Neuronal stem cell (in vitro differentiated cells): Measurements from ENCODE around the gene RNF214.
"Not testable (repeated sequence)": the region's sequence is repeated elsewhere in the genome, so short reads cannot be mapped to it uniquely, and the experiment has no call there.

ENCODE experiments used
- DNase-seq: peaks from one replicate; pipeline ENCODE4 v3.0.0-alpha.2; 2013; ENCODE audit warnings: low spot score
- H2AFZ ChIP-seq: one replicate; pipeline ENCODE4 v1.6.1; 2013; ENCODE audit warnings: mild to moderate bottlenecking, low read length, inconsistent platforms
- H2AK5ac ChIP-seq: 2 replicates; pipeline ENCODE4 v1.6.1; 2013; ENCODE audit warnings: low read depth, mild to moderate bottlenecking, inconsistent platforms, low read length, moderate library complexity, mixed read lengths
- H2BK120ac ChIP-seq: 2 replicates; pipeline ENCODE4 v1.6.1; 2013; ENCODE audit warnings: low read depth, mild to moderate bottlenecking, inconsistent platforms, low read length, moderate library complexity, mixed read lengths
- H2BK12ac ChIP-seq: one replicate; pipeline ENCODE4 v1.6.1; 2013; ENCODE audit warnings: low read length, inconsistent platforms
- H2BK15ac ChIP-seq: 2 replicates; pipeline ENCODE4 v1.6.1; 2013; ENCODE audit warnings: mild to moderate bottlenecking, low read length, inconsistent platforms, mixed read lengths
- H2BK5ac ChIP-seq: one replicate; pipeline ENCODE4 v1.6.1; 2013; ENCODE audit warnings: inconsistent platforms, mild to moderate bottlenecking, low read length, moderate library complexity
- H3K14ac ChIP-seq: one replicate; pipeline ENCODE4 v1.6.1; 2013; ENCODE audit warnings: low read length, inconsistent platforms
- H3K18ac ChIP-seq: 2 replicates; pipeline ENCODE4 v1.6.1; 2013; ENCODE audit warnings: low read length, inconsistent platforms
- H3K23ac ChIP-seq: 2 replicates; pipeline ENCODE4 v1.6.1; 2013; ENCODE audit warnings: low read depth, mild to moderate bottlenecking, mixed read lengths, low read length, inconsistent platforms; ENCODE audit not compliant: poor library complexity
- H3K27ac ChIP-seq: replicated peaks from 3 replicates; pipeline ENCODE4 v1.5.1; 2013; ENCODE audit warnings: low read length, inconsistent platforms
- H3K27me3 ChIP-seq, 3 experiments: 2 replicates each; pipeline ENCODE4 v1.6.1; 2013; ENCODE audit warnings: low read length in 3 of 3, mild to moderate bottlenecking in 2 of 3, inconsistent platforms in 1 of 3, low read depth in 1 of 3, mixed read lengths in 1 of 3, moderate library complexity in 1 of 3; ENCODE audit not compliant: control insufficient read depth in 3 of 3, insufficient read depth in 3 of 3
- H3K36me3 ChIP-seq, 2 donors: replicated peaks in 1 of 2; 2 replicates each; pipeline ENCODE4 v1.6.1; 2013; ENCODE audit warnings: low read length in 2 of 2; ENCODE audit not compliant: control insufficient read depth in 2 of 2, insufficient read depth in 2 of 2
- H3K4ac ChIP-seq: 2 replicates; pipeline ENCODE4 v1.6.1; 2013; ENCODE audit warnings: inconsistent platforms, mild to moderate bottlenecking, low read length, moderate library complexity
- H3K4me1 ChIP-seq, 2 donors: 1 replicate in 1 of 2; 2 replicates in 1 of 2; pipeline ENCODE4 v1.6.1; 2013; ENCODE audit warnings: low read length in 2 of 2, low read depth in 1 of 2; ENCODE audit not compliant: control insufficient read depth in 2 of 2, insufficient read depth in 1 of 2
- H3K4me2 ChIP-seq: one replicate; pipeline ENCODE4 v1.6.1; 2013; ENCODE audit warnings: mild to moderate bottlenecking, low read length, inconsistent platforms; ENCODE audit not compliant: insufficient read depth, poor library complexity, severe bottlenecking
- H3K4me3 ChIP-seq, 2 donors: 2 replicates each; pipeline ENCODE4 v1.5.1; 2013; ENCODE audit warnings: low read length in 2 of 2, mild to moderate bottlenecking in 2 of 2, inconsistent platforms in 1 of 2, moderate library complexity in 1 of 2
- H3K79me1 ChIP-seq: one replicate; pipeline ENCODE4 v1.6.1; 2013; ENCODE audit warnings: low read depth, mild to moderate bottlenecking, inconsistent platforms, low read length, moderate library complexity
- H3K9ac ChIP-seq: one replicate; pipeline ENCODE4 v1.6.1; 2013; ENCODE audit warnings: mild to moderate bottlenecking, low read depth, low read length, inconsistent platforms; ENCODE audit not compliant: poor library complexity
- H3K9me3 ChIP-seq, 2 donors: replicated peaks in 1 of 2; 2 replicates each; pipeline versions ENCODE3 to v1.6.1; 2013; ENCODE audit warnings: low read length in 2 of 2, mild to moderate bottlenecking in 2 of 2, inconsistent platforms in 1 of 2, low read depth in 1 of 2, mixed read lengths in 1 of 2, moderate library complexity in 1 of 2; ENCODE audit not compliant: control insufficient read depth in 2 of 2, insufficient read depth in 1 of 2
- H4K8ac ChIP-seq: one replicate; pipeline ENCODE4 v1.6.1; 2013; ENCODE audit warnings: low read depth, mild to moderate bottlenecking, inconsistent platforms, low read length, moderate library complexity
- H4K91ac ChIP-seq: one replicate; pipeline ENCODE4 v1.6.1; 2013; ENCODE audit warnings: low read length, low read depth, mild to moderate bottlenecking, inconsistent platforms; ENCODE audit not compliant: poor library complexity
- WGBS, 2 donors: extraction: QIAGEN DNeasy Blood & Tissue Kit; methylation state at CpG; one replicate each; pipeline ENCODE4 v1.1.7; 2013; ENCODE audit warnings: missing lambda C conversion rate in 2 of 2, mixed read lengths in 1 of 2; ENCODE audit not compliant: insufficient read length in 2 of 2, insufficient replicate concordance in 1 of 2; ENCODE audit errors: extremely low coverage in 2 of 2; 5-methylcytosine and 5-hydroxymethylcytosine counted together

RNF214 gene

GRCh38 chr11:117264624-117265323 is 32.3 kb downstream of the RNF214 start:
- H3K9me3 ChIP-seq, H3K14ac ChIP-seq, H4K91ac ChIP-seq, DNase-seq, H2BK12ac ChIP-seq, H3K4me2 ChIP-seq, H2AK5ac ChIP-seq, H2BK15ac ChIP-seq, H3K4me1 ChIP-seq, H3K4ac ChIP-seq, H3K79me1 ChIP-seq, H3K27me3 ChIP-seq, H3K27ac ChIP-seq, H3K4me3 ChIP-seq, H2AFZ ChIP-seq, H2BK5ac ChIP-seq, H4K8ac ChIP-seq, H2BK120ac ChIP-seq, H3K18ac ChIP-seq, H3K23ac ChIP-seq, H3K9ac ChIP-seq: not testable (repeated sequence)
- WGBS, 2 donors = no CpG with 5 or more reads among the region's 7 CpGs
- peaks cover 2 to 68% of the 10 kb centered on the region in 2 donors for H3K36me3 ChIP-seq

GRCh38 chr11:117265745-117266144 is 33.3 kb downstream of the RNF214 start:
- no peaks in the 10 kb centered on the region for H3K27me3 ChIP-seq
- no peak overlapping the region for H2BK15ac ChIP-seq
- no peak overlapping the region for H3K14ac ChIP-seq
- no peak overlapping the region for H4K8ac ChIP-seq
- H2AK5ac ChIP-seq = no peak overlapping the region
- no peak overlapping the region for H2BK5ac ChIP-seq
- H2BK120ac ChIP-seq = no peak overlapping the region
- H3K4me1 ChIP-seq = no peaks in the 10 kb centered on the region
- no peak for DNase-seq
- H3K4me2 ChIP-seq = no peak overlapping the region
- H2BK12ac ChIP-seq = no peak overlapping the region
- no peak overlapping the region for H2AFZ ChIP-seq
- no peak overlapping the region for H3K27ac ChIP-seq
- no peak overlapping the region for H3K18ac ChIP-seq
- H3K4me3 ChIP-seq = no peak overlapping the region
- peaks cover under 1 to 62% of the 10 kb centered on the region in 2 donors for H3K36me3 ChIP-seq
- H3K9ac ChIP-seq = no peak overlapping the region
- no peak overlapping the region for H3K23ac ChIP-seq
- no peak overlapping the region for H4K91ac ChIP-seq
- WGBS, 2 donors = no CpG with 5 or more reads among the region's 2 CpGs
- H3K79me1 ChIP-seq = no peaks in the 10 kb centered on the region
- H3K9me3 ChIP-seq = no peaks in the 10 kb centered on the region
- no peak overlapping the region for H3K4ac ChIP-seq

GRCh38 chr11:117269856-117270255 is 37.4 kb downstream of the RNF214 start:
- Histone ChIP-seq H3K18ac (no peak overlapping the region), H2BK5ac (no peak overlapping the region), H2AFZ (no peak overlapping the region), H4K8ac (no peak overlapping the region), H3K4me1 (no peaks in the 10 kb centered on the region), H3K9me3 (peaks cover 0 to 6% of the 10 kb centered on the region in 2 donors), H2AK5ac (no peak overlapping the region), H3K79me1 (no peaks in the 10 kb centered on the region), H2BK120ac (no peak overlapping the region), H3K27ac (no peak overlapping the region), H3K4ac (no peak overlapping the region), H2BK15ac (no peak overlapping the region), H3K36me3 (peaks cover 2 to 59% of the 10 kb centered on the region in 2 donors), H2BK12ac (no peak overlapping the region), H3K4me3 (no peak overlapping the region), H3K27me3 (no peaks in the 10 kb centered on the region), H3K23ac (no peak overlapping the region), H4K91ac (no peak overlapping the region), H3K4me2 (no peak overlapping the region), H3K14ac (no peak overlapping the region), H3K9ac (no peak overlapping the region)
- no CpG with 5 or more reads among the region's 2 CpGs for WGBS, 2 donors
- DNase-seq = no peak

- H3K4me2 ChIP-seq = no peak overlapping the region
- no peaks in the 10 kb centered on the region for H3K27me3 ChIP-seq
- no peak overlapping the region for H3K4ac ChIP-seq
- H3K23ac ChIP-seq = no peak overlapping the region
- H3K4me1 ChIP-seq = no peaks in the 10 kb centered on the region
- no peak overlapping the region for H2BK5ac ChIP-seq
- H2BK12ac ChIP-seq = no peak overlapping the region
- WGBS, 2 donors = no CpG with 5 or more reads among the region's 4 CpGs
- H3K4me3 ChIP-seq = no peak overlapping the region
- H3K36me3 ChIP-seq = peaks cover 2 to 61% of the 10 kb centered on the region in 2 donors
- no peak overlapping the region for H2BK15ac ChIP-seq
- H3K9me3 ChIP-seq = peaks cover 0 to 6% of the 10 kb centered on the region in 2 donors
- no peak for DNase-seq
- no peak overlapping the region for H2BK120ac ChIP-seq
- no peak overlapping the region for H4K91ac ChIP-seq
- no peak overlapping the region for H4K8ac ChIP-seq
- H3K18ac ChIP-seq = no peak overlapping the region
- H3K14ac ChIP-seq = no peak overlapping the region
- no peak overlapping the region for H2AFZ ChIP-seq
- H3K27ac ChIP-seq = no peak overlapping the region
- no peaks in the 10 kb centered on the region for H3K79me1 ChIP-seq
- no peak overlapping the region for H2AK5ac ChIP-seq
- no peak overlapping the region for H3K9ac ChIP-seq
These were observed 38.7 kb downstream of the RNF214 start for GRCh38 chr11:117271208-117271607.
